Tibial artery (tissue), 4 donors: Measurements from ENCODE around the gene TMEM30A.
A peak's percentile ranks its signal among the peaks of the same experiment; 100 is the strongest.

ENCODE experiments used
- DNase-seq, 2 donors: peaks; one replicate each; pipeline ENCODE4 v3.0.0-alpha.2; 2019
- H3K27ac ChIP-seq, 2 donors: fragments of 200-600 bp; sonication (generic) in 1 of 2; 1 replicate in 1 of 2; 2 replicates in 1 of 2; pipeline ENCODE4 v1.5.1; 2018 to 2019; ENCODE audit warnings: mild to moderate bottlenecking in 1 of 2
- H3K27me3 ChIP-seq, 2 donors: fragments of 200-600 bp; sonication (generic) in 1 of 2; one replicate each; pipeline versions ENCODE4 v1.5.1 to v1.6.0; 2016 to 2019
- H3K36me3 ChIP-seq, 3 donors: fragments of 200-600 bp; sonication (generic) in 2 of 3; one replicate each; pipeline ENCODE4 v1.5.1; 2016 to 2019; ENCODE audit warnings: mild to moderate bottlenecking in 2 of 3
- H3K4me1 ChIP-seq, 4 donors: fragments of 200-600 bp; sonication (generic) in 2 of 4; 1 replicate in 3 of 4; 2 replicates in 1 of 4; pipeline ENCODE4 v1.5.1; 2016 to 2019
- H3K4me3 ChIP-seq, 2 donors: fragments of 200-600 bp; sonication (generic) in 1 of 2; 1 replicate in 1 of 2; 2 replicates in 1 of 2; pipeline ENCODE4 v1.5.1; 2018 to 2019; ENCODE audit warnings: mild to moderate bottlenecking in 2 of 2
- H3K9me3 ChIP-seq, 3 donors: fragments of 200-600 bp; sonication (generic) in 1 of 3; one replicate each; pipeline ENCODE4 v1.5.1; 2016 to 2019
- CTCF ChIP-seq, 2 experiments: fragments of 200-600 bp in 1 of 2; fragments of 450-650 bp in 1 of 2; IDR thresholded peaks; one replicate each; pipeline ENCODE4 v1.5.1; 2017 to 2019; ENCODE audit warnings: antibody characterized with exemption in 2 of 2, mild to moderate bottlenecking in 1 of 2, moderate library complexity in 1 of 2
- intact Hi-C: fragments of 100-400 bp; cut with DNase I; formaldehyde crosslinking; loops from one replicate; pipeline ENCODE4 v1.15.0; 2023; ENCODE audit warnings: low total_unique reads

The TMEM30A gene

GRCh38 chr6:75203721-75204120 lies 80.9 kb downstream of the TMEM30A start:
- H3K27me3 ChIP-seq = no peaks in the 10 kb centered on the region
- H3K27ac ChIP-seq = peak overlapping the region; percentile 66 to 83
- H3K4me1 ChIP-seq = peaks cover 0 to 58% (median 20%) of the 10 kb centered on the region in 4 donors

More at GRCh38 chr6:75203721-75204120, 80.9 kb downstream of the TMEM30A start:
- intact Hi-C loops = loop anchor here (5.0 to 10.0 kb wide), 4 partner anchors 321 to 1349 kb away; no protein-coding TSS in a partner anchor
- H3K36me3 ChIP-seq = no peaks in the 10 kb centered on the region
- no peaks in the 10 kb centered on the region for H3K9me3 ChIP-seq
- TF ChIP-seq CTCF (IDR thresholded peaks at IDR 0.05) = no peak
- H3K4me3 ChIP-seq = peak overlapping the region; percentile 79 to 81
- no peak for DNase-seq
